HG02981 (cell line): ENCODE results near the gene EDEM1.
A peak's percentile ranks its signal among the peaks of the same experiment; 100 is the strongest.
"Not testable (repeated sequence)": the region's sequence is repeated elsewhere in the genome, so short reads cannot be mapped to it uniquely, and the experiment has no call there.

Experiments used
- ATAC-seq: cut with Tn5 transposase; IDR thresholded peaks from one replicate; pipeline ENCODE4 v1.9.1; 2021; ENCODE audit warnings: mild to moderate bottlenecking, moderate library complexity; ENCODE audit not compliant: unreplicated experiment

EDEM1 gene

DNA sequence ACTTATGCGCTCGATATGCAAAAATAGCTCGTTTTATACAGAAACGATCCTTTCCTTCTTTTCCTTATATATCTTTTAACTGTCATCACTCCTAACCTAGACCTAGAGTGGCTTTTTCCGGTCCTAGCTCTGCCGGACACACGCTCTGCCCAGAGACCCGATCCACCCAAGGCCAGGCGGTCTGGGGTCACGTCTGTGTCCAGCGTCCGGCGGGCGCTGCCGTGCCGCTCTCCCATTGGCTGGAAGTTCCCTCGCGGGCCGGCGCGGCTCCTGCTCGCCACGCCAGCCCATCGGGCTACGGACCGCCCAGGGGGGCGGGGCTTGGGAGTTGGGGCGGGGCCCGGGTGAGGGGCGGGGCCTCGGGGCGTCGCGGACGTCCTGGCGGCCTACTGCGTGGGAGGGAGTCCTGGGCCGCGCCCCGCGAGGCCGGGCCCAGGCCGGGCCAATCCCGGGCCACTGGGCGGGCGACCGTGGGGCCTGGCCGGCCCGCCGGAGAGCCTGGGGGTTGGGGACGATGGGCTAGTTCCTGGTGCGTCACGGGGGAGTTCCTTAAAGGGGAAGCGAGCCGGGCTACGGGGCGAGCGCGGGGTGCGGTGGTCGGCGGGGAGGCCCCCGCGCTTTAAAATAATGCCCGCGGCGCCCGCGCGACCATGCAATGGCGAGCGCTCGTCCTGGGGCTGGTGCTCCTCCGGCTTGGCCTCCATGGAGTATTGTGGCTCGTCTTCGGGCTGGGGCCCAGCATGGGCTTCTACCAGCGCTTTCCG is at the start of gene EDEM1:
TSS of gene EDEM1 (plus strand) at position 552 of the 764 bp plus-strand sequence. CDS start at position 651, 99 bp downstream.
- peak; percentile 83 for ATAC-seq

DNA sequence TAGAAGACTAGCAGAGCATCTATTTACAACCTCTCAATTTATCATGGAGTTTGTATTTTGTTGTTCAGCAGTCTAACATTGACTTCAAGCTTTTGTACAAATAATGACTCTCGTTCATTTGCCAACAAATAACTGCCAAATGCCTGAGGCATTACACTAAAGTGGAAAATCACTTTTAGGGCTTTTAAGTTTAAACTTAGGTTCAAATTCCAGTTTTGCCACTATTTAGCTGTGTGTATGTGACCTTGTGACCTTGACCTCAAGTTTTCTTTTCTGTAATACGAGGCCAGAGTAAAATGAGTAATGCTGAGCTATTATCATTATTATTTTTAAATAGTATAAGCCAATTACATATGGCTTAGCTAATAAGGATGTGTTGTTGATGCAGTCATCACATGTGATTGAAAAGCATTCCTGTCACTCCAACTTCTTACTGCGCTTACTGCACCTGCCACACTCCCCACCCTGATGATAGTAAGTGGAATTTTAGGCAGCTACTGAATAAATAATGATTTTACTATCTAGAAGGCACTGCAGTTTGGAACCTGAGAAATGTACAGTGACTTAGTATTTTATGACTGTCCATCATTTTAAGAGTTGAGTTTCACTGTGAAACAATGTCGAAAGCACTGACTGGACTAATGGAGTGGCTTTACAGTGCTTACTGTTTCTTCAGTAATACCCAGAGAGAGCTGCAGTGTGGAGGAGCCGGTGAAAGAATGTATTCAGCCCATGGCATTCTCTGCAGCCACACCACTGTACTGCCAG is 49.1 kb upstream of the EDEM1 start:
- ATAC-seq, result no peak

DNA sequence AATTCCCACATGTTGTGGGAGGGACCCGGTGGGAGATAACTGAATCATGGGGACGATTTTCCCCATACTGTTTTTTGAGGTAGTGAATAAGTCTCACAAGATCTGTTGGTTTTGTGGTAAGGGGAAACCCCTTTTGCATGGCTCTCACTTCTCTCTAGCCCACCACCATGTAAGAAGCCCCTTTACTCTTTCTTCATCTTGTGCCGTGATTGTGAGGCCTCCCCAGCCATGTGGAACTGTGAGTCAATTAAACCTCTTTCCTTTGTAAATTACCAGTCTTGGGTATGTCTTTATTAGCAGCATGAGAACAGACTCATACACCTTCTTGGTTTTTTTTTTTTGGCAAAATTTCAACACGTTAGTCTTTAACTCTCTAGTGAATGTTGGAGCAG is 47.3 kb upstream of the EDEM1 start:
- ATAC-seq, result peak; percentile 58

DNA sequence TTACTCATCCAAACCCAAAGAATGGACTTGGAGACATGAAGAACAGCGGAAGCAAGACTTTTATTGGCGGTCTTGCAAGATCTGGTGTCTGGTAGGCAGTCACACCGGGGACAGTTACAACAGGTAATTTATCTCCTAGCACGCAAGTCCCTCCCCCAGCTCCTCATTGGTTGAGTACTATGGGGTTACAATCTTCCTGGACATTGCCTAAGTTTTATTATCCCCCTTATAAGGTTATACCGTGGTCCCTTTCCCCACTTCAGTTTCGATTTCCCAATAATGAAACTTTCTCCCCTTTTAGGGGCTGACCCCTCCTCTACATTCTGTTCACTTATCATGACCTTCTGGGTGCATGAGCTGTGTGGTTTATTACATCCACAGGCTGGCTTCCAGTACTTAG is 46.7 kb upstream of the EDEM1 start:
- ATAC-seq, result no peak

DNA sequence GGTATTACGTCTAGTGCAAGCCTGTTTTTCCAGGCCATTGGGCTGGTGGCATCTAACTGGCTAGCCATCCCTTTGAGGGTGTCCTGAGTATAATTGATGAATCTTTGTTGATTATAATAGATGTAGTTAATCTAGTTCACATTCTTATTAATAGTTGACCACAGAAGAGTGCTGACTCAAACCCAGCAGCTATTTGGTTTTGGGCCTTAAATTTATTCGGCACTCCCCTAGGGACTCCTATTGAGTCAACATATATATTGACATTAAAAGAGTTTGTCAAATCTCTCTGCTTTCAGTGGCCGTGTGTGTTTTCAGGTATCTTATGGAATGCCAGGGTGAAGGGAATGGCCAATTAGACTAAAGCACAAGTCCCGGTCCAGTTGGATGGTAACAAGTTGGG is 45.7 kb upstream of the EDEM1 start:
- no peak for ATAC-seq

DNA sequence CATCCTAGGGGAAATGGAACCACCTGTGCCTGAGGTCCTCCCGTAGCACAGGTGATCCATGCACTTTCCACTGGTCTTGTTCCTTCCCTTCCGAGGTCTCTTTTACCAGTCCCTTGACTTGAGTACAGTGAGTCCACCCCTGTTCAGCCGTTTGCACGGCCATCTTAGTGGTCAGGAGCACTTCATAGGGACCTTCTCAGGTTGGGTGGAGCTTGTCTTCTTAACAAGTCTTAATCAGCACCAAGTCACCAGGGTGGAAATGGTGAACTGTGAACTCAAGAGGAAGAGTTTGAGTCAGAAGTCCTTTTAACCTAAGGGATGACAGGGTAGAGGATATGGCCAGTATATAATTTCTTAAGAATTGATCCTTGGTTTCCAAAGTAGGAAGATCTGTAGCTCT is 44.0 kb upstream of the EDEM1 start:
- no peak for ATAC-seq

DNA sequence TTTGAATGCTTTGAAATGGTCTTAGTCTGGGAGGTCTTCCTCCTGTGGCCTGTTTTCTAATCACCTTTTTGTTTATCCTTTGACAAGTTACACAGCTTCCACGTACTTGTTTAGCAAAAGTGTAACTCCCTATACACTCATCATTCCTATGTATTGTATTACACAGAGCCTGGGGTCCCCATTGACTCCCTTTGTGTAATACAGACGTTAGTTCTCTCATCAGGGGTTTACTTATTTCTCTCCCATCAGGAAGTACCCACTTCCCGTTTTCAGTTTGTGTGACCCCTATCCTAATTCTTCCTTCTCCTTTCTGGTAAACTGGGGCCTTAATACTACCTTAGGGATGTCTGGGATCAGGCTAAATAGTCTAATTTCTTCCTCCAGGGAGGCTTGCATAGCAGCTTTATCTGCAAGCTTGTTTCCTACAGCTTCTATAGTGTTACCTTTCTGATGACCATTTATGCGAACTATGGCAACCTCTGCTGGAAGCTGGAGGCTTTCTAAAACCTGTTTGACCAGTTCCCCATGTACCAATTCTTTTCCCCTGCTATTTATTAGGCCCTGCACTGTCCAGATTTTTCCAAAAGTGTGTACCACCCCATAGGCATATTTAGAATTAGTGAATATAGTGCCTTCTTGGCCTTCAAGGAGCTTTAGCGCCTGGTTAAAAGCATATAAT is 43.1 kb upstream of the EDEM1 start:
- ATAC-seq, result no peak

DNA sequence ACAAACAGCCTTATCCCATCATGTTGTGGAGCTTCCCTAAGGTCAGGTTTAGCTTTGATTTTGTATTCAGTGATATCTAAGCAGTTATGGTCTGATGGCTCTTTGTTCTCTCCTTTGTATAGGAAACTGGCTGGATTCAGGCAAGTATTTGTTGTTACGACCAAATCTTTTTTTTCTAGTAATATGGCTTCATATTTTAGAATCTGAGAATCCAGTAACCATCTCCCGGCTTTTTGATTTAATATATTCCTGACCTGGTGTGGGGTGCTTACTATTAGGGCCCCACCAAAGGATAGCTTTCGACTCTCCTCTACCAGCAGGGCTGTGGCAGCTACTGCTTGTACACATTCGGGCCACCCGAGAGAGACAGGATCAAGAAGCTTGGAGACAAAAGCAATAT is 42.4 kb upstream of the EDEM1 start:
- ATAC-seq, result no peak

DNA sequence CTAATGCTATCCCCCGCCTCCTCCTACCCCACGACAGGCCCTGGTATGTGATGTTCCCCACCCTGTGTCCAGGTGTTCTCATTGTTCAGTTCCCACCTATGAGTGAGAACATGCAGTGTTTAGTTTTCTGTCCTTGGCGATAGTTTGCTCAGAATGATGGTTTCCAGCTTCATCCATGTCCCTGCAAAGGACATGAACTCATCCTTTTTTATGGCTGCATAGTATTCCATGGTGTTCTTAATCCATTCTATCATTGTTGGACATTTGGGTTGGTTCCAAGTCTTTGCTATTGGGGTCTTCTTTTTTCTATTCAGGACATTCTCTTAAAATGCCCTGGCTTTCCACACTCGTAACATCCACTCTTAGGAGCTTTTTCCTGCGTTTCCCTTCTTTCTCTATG is 40.4 kb upstream of the EDEM1 start:
- ATAC-seq, result not testable (repeated sequence)

DNA sequence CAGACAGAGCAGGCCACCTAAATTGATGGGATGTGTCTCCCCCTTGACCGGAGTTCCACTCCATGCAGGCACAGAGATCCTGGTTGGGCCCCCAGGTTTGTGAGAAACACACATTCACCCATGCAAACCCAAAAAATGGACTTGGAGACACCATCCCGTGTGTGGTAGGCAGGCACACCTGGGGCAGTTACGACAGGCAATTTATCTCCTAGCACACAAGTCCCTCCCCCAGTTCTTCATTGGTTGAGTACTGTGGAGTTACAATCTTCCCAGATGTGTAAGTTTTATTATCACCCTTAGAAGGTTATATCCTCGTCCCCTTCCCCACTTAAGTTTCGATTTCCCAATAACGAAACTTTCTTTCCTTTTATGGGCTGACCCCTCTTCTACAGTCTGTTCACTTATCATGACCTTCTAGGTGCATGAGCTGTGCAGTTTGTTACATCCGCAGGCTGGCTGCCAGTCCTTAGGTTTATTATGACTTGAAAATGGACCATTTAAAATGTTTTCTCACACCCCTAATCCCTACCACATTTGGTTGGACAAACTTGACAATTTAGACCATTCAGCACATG is 38.1 kb upstream of the EDEM1 start:
- ATAC-seq, result no peak

DNA sequence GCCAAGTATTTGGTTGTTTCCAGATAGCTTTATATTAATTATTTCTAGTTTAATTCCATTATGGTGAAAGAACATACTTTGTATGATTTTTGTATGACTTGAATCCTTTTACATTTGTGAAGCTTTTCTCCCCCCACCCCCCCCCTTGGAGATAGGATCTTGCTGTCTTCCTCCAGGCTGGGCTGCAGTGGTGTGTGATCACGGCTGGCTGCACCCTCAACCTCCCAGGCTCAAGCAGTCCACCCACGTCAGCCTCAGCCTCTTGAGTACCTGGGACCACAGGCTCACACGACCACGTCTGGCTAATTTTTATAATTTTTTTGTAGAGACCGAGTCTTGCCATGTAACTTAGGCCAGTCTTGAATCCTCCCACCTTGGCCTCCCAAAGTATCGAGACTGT is 35.9 kb upstream of the EDEM1 start:
- no peak for ATAC-seq

DNA sequence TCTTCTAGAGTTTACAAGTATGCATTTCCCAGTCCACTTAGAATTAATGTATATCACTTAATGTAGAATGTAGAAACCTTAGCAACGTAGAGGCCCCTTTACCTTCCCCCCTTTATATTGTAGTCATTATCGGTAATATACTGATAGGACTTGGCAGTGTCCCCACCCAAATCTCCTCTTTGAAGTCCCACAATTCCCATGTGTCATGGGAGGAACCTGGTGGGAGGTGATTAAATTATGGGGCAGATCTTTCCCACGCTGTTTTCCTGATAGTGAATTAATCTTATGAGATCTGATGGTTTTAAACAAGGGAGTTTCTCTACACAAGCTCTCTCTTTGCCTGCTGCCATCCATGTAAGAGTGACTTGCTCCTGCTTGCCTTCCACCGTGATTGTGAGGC is 34.4 kb upstream of the EDEM1 start:
- no peak for ATAC-seq

DNA sequence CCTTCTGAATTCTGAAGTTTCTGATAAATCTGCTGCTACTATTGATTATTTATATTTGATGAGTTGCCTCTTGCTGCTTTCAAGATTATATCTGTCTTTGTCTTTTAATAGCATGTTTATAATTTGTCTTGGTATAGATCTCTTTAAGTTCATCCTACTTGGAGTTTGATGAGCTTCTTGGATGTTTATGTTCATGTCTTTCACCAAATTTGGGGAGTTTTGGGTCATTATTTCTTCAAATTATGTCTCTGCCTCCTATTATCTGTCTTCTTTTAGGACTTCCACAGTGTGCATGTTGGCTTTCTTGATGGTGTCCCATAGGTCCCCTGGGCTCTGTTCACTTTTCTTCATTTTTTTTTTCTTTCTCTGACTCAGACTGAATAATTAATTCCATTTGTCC is 32.3 kb upstream of the EDEM1 start:
- ATAC-seq, result no peak

DNA sequence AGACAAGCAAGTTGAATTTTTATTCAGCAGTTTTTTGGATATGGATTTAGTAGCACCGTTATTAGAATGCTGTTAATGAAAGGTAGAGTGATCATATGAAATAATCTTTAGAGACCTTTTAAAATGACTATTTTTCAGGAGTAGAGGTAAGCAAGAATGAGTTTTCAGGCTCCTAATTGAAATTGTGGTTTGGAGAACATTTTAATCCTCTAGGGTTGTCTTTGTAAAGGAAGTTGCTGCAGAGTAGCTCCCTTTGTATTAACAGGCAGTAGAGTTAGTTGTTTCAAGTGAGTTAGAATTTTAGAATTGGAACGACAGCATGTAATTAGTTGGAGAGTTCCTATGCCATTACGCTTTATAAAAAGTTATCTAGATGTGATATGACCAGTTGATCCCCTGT is 27.2 kb upstream of the EDEM1 start:
- no peak for ATAC-seq

DNA sequence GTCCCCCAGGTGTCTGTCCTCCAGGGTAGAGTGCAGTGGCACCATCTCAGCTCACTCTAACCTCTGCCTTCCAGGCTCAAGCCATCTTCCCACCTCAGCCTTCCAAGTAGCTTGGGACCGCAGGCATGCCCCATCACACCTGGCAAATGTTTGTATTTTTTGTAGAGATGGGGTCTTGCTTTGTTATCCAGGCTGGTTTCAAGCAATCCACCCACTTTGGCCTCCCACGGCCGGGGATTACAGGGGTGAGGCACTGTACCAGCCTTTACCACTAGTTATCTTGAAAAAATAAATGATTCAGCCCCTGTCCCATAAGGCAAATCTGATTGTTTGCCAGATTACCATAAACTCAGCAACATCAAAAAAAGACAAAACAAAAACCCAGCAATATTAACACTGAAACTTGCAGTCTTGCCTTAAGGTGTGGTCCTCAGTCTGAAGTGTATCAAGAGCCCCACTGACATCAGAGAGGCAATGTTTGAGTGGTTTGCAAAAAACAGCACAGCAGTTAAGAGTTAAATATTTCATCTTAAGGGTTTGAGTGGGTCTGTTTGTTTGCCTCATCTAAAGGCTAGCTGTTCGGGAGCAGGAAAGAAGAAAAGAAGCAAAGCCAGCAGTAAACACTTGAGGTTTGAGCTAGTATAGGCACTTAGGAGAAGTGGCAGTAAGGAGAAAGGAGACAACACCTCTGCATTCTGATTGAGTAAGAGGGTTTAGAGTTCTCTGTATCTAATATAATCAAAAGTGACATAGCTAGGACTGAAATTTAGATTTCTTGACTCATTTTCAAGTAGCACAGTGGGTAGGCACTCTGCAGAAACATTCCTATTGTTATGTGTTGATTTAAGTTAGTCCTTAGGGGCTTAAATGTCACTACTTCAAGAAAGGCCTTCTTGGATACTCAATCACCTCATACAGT is 26.3 kb upstream of the EDEM1 start:
- no peak for ATAC-seq

DNA sequence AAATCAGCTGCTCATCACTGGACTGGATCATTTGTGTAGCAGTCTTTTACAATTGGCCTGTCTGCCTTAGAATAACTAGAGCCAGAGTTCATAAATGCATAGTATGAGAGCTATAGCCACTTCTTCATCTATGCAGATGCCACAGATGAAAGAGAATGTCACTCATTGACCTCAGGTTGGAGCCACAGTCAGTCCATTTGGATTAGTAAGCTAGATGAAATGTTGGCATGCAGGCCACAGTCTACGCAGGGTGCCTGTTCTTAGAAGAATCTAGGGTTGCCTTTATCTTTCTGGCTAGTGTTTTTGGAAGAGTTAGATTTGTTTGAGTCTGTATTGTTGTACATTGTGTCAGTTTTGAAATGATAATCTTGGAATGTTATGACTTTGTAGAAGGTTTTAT is 25.4 kb upstream of the EDEM1 start:
- ATAC-seq, result no peak

DNA sequence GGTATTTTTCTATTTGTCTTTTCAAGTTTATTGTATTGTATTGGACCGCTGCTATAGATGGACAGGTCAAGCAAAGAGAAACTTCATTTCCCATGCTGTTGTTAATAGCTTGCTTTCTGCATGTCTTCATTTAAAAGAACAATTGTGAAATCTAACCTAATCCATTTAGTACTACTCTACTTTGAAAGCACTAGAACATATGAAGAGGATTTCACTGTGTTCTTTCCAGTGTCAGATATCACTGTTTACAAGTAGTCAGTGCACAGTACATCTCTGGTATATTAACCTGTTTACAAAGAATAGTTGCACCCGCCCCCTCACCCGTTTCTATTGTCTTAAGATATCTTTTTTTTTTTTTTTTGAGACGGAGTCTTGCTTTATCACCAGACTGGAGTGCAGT is 21.8 kb upstream of the EDEM1 start:
- ATAC-seq, result no peak

DNA sequence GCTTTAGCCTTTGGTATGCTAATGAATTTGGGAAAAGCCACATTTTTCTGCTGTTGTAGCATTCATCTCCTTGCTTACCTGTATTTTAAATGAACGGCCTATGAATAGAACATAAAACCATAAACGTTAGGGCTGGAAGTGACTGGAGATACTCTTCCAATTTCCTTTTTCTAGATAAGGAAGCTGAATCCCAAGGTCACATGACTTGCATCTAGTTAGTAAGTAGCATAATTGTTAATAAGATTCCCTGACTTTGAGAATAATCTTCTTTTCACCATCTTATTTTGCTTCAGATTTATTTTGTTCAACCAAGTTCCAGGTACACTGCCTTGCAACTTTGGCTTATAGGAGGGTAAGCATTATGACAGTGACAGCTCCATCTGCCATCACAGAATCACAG is 20.7 kb upstream of the EDEM1 start:
- no peak for ATAC-seq

DNA sequence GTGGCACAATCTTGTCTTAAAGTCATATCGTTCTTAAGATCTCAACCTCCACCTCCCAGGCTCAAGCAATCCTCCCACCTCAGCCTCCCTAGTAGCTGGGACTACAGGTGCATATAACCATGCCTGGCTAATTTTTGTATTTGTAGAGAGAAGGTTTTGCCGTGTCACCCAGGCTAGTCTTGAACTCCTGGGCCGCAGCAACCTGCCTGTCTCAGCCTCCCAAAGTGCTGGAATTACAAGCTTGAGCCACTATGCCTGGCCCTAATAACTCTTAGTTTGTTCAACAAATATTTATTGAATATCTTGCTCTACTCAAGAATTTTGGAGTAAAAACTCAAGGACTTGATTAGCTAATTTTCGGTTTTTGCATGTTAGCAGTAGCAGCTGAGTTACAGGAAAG is 19.4 kb upstream of the EDEM1 start:
- ATAC-seq, result no peak

DNA sequence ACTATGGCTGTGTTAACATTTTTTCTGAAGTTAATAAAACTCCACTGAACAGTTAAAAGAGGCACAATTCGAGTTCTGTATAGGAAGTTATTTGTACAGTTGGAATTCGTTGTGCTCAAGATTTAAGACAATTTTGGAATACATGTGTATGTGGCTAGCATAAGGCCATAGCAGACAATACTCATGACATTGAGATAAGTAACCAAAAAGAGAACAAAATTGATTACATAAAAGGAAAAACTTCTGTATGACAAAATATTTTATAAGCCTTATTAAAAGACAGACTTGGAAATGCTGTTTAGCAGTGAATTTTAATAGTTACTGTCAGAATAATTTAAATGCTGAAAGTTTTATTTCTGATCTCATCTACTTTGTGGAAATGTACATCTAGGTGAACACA is 17.7 kb upstream of the EDEM1 start:
- ATAC-seq, result no peak

DNA sequence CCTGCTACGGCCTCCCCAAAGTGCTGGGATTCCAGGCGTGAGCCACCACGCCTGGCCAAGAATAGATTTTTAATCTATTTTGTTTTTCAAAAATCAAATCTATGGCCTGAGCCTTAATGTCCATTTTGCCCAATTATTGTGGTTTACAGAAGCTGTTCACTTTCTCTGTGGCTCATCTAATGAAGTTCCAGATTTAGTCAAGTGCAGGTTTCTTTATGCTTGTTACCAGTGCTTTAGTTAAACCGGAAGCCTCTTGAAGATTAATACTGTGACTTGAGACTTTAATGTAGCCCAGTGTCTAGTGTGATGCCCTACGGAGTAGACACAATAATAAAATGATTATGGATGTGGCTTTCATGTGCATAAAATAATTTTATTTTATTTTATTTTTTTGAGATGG is 16.5 kb upstream of the EDEM1 start:
- ATAC-seq, result no peak
